HG03066 (cell line): ENCODE results near the gene OAS1.
"Not testable (repeated sequence)": the region's sequence is repeated elsewhere in the genome, so short reads cannot be mapped to it uniquely, and the experiment has no call there.

Experiments
- ATAC-seq: cut with Tn5 transposase; IDR thresholded peaks from one replicate; pipeline ENCODE4 v1.9.1; 2021; ENCODE audit warnings: low read depth; ENCODE audit not compliant: unreplicated experiment

Gene OAS1

DNA sequence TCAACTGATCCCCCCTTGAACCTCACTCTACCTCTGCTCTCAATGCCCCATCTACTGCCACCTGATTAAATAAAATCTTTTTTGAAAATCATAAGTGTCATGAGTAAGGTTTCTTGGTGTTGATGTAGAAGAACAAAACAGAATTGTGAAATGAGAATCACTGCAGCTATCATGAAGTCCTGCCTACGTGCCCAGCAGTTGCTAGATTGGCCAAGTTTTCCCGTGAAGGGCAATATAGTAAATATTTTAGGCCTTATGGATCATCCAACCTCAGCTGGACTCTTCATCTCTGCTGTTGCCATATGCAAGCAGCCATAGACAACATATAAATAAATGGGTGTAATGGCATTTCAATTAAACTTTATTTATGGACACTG lies 26.4 kb downstream of the OAS1 start:
- ATAC-seq, result no peak

DNA sequence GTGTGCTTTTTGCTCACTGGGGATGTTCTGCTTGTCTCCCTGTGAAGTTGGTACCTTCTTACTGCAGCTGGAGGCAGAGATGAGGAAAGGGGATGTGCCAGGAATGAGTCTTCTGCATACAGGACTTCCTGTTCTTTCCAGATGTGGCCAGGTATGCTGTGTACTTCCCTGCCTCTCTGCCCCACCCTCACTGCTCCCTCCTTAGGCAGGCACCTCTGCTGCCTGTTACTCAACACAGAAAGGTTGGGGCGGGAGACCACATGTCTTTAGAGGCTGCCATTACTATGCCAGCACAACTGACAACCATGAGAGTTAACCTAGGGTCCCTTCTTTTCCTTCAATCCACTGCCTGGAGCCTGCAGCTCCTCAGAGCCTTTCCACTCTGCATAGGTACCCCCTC lies 29.5 kb downstream of the OAS1 start:
- ATAC-seq, result no peak

DNA sequence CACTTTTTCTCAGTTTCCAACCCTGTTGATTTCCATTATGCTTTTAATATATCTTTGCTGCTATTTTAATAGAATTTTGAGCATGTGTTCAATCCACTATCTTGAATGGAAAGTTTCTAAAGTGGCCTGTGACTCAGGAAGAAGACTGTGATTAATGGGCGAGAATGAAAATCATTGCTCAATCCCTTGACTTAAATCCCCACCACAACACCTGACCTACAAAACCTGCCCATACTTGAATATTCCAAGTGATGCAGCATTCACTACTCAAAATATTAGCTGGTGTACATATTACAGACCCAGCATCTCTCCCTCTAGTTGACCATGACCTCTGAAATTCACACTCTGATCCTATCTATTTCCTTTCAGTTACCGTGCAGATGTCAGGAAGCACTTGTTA lies 30.2 kb downstream of the OAS1 start:
- ATAC-seq, result no peak

DNA sequence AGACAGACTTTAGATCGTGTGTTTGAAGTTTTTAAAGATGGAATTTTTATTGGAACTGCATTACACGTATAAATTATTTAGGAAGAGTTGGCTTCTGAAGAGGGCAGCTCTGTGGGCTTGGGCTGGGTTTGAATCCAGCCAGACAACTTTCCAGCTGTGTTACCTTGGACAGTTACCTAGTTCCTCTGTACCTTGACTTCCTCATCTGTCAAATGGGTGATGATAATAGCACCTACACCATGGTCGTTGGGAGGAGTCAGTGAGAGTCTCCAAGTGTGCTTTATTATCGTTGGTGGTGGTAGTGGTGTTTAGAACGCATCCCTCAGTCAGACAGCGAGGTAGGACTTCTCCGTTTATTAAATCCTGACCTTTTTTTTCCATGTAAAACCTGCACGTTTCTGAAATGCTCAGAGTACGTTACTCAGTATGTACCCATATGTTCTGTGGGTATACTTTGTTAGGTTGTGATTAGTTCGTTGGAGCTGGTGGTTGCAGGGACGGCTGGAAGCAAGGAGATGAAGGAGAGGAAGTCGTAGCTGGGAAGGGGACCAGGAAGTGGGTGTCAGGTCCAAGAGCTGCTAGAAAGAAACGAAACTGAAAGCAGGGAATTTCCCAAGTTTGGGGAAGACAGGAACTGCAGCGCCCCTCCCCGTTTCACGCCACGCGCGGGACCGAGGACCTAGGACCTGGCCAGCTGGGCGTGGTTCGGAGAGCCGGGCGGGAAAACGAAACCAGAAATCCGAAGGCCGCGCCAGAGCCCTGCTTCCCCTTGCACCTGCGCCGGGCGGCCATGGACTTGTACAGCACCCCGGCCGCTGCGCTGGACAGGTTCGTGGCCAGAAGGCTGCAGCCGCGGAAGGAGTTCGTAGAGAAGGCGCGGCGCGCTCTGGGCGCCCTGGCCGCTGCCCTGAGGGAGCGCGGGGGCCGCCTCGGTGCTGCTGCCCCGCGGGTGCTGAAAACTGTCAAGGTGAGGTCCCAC lies 31.3 kb downstream of the OAS1 start, which contains the start of gene OAS3:
Gene OAS3 (plus strand): TSS at position 734 of the 979 bp plus-strand sequence. CDS start 57 bp downstream, at position 791.
- ATAC-seq, result peak; percentile 40

DNA sequence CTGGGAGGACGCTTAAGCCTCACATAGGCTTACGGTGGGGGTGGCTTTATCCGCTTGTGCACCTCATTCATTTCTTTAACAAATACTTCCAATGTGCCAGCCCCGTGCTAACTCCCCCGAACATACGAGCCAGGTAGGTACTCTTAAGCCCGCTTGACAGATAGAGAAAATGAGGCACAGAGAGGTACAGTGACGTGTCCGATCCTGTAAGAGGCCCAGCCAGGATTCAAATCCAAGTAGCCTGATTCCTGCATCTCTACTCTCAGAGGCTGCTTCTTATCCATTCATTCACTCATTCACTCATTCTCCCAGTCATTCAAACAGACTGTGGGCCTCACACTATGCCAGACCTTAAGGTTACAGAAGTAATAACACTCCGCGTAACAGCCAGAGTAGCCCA lies 32.0 kb downstream of the OAS1 start:
- no peak for ATAC-seq

DNA sequence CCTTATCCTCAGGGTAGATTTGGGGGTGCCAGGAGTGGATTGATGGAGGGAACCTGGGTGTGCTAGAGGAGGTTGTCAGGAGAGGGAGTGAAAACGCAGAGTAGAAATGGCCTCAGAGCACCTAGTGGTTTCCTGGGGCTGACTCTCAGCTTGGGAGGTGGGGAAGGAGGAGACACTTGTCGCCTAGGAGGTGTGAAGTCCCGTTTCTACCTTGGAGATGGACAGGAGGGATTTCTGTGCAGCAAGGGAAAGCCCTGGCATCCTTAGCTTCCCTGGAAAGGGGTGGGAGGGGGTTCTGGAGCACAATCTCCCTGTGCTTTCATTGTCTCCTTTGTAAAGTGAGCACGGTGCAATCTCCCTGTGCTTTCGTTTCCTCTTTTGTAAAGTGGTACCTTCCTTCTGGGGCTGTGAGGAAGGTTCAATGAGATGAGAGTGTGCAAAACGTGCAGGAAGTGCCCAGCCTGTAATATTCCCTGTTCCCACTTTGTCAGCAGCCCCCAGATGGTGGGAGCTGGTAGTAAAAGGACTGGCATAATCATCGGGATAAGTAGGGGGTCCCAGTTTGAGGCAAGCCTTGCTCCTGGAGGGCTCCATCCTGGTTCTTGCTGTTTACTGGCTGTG lies 33.1 kb downstream of the OAS1 start:
- ATAC-seq, result peak; percentile 69

DNA sequence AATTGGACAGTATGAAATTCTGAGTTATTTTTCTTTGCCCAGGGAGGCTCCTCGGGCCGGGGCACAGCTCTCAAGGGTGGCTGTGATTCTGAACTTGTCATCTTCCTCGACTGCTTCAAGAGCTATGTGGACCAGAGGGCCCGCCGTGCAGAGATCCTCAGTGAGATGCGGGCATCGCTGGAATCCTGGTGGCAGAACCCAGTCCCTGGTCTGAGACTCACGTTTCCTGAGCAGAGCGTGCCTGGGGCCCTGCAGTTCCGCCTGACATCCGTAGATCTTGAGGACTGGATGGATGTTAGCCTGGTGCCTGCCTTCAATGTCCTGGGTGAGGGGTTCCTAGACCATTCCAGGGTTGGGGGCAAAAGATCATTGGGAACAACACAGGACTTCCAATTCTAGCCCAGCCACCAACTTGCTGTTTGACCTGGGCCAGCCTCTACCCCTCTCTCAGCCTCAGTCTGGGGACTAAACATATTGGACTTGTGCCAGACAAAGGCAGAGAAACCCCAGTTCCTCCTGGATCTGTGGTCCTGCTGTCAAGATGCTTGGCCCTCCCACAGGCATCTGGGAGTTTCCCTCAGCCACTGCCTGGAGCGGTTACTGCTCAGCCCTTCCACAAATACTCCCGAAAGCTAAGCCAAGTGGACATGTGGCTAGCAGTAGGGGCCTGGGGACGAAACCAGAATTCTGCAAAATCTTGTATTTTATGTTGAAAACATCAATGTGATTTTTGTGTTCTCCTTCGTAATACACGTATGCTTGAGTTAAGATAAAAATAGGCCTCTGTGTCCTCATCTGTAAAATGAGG lies 35.0 kb downstream of the OAS1 start:
- no peak for ATAC-seq

DNA sequence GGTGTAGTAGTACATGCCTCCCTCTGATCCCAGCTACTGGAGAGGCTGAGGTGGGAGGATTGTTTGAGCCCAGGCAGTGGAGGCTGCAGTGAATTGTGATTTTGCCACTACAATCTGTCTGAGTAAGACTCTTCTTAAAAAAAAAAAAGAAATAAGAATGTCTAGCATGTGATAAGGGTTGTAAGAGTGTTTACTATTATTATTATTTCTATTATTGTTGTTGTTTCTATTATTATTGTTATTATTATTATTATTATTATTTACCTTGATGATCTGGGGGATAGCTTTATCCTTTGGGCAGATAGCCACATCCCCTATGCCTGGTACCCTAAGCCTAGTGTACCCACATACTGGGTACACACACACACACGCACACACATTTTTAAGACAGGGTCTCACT lies 35.8 kb downstream of the OAS1 start:
- no peak for ATAC-seq

DNA sequence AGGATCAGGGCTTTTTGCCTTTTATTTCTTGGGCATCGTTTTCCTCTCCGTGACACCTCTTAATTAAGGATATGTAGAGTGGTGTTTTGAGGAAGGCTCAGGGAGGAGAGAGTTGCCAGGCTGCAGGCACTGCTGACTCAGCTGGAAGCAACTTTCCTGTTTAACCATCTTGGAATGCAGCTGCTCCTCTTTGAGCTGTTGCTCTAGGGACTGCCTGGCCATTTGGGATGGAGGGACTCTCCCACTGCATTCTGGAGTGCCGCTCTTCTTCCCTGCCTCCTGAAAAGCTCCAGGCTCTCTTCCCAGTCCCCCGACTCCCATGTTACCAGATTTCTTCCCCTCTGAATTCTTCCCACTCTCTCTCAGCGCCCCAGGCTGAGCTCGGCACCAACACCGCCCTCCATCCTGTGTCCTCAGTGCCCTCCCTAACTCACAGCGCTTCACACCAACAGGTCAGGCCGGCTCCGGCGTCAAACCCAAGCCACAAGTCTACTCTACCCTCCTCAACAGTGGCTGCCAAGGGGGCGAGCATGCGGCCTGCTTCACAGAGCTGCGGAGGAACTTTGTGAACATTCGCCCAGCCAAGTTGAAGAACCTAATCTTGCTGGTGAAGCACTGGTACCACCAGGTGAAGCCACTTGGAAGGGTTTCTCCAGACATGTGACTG lies 37.4 kb downstream of the OAS1 start:
- ATAC-seq, result no peak

DNA sequence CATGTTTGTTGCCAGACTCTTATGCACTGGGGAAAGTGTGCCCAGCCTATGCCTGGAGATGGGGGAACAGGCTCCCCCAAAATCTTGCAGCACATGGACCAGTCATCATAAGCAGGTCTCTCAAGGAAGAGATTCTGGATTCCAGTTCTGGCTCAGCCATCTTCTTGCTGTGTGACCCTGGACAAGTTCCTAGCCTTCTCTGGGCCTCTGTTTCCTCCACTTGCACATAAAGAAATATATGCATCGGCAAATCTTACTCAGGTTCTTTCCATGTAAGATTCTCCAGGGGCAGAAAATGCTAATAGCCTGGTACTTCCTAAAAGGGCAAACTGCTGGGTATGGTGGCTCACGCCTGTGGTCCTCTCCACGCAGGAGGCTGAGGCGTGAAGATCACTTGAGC lies 38.8 kb downstream of the OAS1 start:
- ATAC-seq, result no peak

DNA sequence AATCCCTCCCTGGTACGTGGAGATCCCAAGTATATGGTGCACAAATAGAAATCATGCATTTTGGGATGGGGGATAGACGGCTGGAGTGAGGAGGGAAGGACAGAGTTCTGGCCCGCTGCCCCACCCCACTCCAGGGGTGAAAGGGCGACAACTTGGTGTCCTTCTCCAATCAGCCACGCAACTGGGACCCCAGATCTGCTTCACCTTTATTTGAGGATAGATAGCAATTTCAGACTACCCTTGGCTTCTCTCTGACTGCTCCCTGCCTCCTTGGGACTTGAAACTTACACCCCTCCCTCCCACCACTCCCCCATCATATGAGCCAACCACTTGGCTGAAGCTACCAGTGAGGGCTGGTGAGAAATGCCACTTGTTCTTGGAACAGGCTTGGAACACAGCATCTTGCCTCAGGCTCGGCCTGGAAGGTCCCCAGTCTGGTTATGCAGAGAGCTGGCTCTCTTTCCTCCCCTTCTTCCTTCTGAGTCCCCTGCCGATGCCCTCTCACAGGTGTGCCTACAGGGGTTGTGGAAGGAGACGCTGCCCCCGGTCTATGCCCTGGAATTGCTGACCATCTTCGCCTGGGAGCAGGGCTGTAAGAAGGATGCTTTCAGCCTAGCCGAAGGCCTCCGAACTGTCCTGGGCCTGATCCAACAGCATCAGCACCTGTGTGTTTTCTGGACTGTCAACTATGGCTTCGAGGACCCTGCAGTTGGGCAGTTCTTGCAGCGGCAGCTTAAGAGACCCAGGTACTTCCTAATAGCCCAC lies 39.7 kb downstream of the OAS1 start:
- no peak for ATAC-seq

DNA sequence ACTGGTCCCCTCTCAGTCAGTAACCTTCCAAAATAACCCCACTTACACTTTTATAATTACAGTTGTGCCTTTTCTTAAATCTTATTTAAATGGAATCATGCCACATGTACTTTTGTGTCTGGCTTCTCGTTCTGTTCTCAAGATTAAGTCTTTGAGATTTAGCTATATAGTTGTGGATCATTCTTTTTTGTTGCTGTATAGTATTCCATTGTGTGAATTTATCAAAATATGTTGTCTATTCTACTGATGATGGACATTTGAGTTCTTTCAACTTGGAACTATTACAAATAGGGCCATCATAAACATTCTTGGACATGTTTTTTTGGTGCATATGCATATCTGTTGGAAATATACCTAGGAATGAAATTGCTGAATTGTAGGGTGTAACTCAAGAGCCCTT lies 40.6 kb downstream of the OAS1 start:
- ATAC-seq, result no peak

DNA sequence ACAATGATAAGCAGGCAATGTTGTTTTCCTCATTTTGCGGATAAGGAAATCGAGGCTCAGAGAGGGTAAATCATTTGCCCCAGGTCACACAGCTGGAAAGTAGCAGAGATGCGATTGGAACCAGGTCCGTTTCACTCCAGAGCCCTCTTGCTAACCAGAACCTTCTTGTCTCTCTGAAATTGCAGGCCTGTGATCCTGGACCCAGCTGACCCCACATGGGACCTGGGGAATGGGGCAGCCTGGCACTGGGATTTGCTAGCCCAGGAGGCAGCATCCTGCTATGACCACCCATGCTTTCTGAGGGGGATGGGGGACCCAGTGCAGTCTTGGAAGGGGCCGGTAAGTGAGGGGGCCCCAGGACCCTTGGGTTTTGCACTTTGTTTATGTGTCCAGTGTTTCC lies 41.0 kb downstream of the OAS1 start:
- ATAC-seq, result no peak

DNA sequence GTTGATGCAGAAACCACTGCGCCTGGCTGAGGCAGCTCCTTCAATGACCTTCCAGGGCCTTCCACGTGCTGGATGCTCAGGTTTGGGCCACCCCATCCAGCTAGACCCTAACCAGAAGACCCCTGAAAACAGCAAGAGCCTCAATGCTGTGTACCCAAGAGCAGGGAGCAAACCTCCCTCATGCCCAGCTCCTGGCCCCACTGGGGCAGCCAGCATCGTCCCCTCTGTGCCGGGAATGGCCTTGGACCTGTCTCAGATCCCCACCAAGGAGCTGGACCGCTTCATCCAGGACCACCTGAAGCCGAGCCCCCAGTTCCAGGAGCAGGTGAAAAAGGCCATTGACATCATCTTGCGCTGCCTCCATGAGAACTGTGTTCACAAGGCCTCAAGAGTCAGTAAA lies 42.0 kb downstream of the OAS1 start:
- ATAC-seq, result no peak

DNA sequence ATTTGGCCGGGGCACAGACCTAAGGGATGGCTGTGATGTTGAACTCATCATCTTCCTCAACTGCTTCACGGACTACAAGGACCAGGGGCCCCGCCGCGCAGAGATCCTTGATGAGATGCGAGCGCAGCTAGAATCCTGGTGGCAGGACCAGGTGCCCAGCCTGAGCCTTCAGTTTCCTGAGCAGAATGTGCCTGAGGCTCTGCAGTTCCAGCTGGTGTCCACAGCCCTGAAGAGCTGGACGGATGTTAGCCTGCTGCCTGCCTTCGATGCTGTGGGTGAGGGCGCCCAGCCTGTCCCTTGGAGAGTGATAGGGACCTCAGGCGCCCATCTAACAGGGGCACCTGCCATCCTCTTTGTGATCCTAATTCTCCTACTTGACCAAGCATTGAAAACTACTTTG lies 43.9 kb downstream of the OAS1 start:
- no peak for ATAC-seq

DNA sequence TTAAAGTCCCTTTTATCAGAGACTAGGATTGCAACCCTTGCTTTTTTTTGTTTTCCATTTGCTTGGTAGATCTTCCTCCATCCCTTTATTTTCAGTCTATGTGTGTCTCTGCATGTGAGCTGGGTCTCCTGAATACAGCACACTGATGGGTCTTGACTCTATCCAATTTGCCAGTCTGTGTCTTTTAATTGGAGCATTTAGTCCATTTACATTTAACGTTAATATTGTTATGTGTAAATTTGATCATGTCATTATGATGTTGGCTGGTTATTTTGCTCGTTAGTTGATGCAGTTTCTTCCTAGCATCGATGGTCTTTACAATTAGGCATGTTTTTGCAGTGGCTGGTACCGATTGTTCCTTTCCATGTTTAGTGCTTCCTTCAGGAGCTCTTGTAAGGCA lies 50.4 kb downstream of the OAS1 start:
- ATAC-seq, result not testable (repeated sequence)

DNA sequence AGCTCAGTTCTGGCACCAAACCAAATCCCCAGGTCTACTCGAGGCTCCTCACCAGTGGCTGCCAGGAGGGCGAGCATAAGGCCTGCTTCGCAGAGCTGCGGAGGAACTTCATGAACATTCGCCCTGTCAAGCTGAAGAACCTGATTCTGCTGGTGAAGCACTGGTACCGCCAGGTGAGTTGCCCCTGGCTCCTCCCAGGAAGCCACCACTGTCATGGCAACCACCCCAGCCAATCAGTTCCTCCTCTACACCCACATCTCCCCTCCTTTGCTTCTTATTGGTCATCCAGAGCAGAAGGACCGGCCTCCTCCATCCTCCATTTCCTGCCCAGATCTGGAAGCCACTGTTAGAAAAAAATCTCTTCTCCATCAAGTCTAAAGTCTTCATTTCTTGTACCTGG lies 54.3 kb downstream of the OAS1 start:
- ATAC-seq, result no peak

DNA sequence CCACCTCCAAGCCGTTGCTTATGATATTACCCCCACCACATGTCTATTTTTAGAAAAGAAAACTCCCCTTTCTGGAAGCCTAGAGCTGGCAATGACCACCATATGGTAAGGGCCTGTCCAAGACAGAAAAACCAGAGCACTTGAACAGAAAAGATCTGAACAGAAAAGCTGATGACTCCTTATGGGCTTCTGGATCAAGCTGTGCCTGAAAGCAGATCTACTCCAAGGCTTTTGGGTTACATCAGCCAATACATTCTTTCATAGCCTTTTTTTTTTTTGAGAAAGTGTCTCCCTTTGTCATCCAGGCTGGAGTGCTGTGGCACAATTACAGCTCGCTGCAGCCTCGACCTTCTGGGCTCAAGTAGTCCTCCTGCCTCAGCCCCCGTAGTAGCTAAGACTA lies 54.8 kb downstream of the OAS1 start:
- no peak for ATAC-seq

DNA sequence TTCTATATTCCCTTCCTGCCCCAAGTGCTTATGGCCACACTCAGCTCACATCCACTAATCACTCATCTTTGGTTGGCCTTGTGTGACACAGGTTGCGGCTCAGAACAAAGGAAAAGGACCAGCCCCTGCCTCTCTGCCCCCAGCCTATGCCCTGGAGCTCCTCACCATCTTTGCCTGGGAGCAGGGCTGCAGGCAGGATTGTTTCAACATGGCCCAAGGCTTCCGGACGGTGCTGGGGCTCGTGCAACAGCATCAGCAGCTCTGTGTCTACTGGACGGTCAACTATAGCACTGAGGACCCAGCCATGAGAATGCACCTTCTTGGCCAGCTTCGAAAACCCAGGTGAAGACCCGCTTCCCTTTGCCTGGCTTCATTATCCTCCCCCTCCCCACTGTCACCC lies 55.8 kb downstream of the OAS1 start:
- ATAC-seq, result no peak
